ENCODE results near the gene FCHSD2. TPM values are rescaled to one million over a fixed set of nuclear protein-coding genes. Genes with fewer than 3 reads are reported as not detected.

FCHSD2 gene
- total and polyA plus RNA-seq, 9 of the 15 experiments (the other 6 are each of a cell fraction or from before 2014, with no cell fraction given) = 1.8 to 14.7 (median 6.4) TPM

GRCh38 chr11:72985645-72986044 is 156.5 kb downstream of the FCHSD2 start:
- H3K9ac ChIP-seq (ENCODE audit: insufficient read depth in 1 of 2, low read depth in 2 of 2, low read length in 2 of 2) = no peak overlapping the region
- FAIRE-seq (peak; percentile 59), ATAC-seq (no peak), DNase-seq (ENCODE audit: extremely low read depth in 1 of 4, low spot score in 3 of 4) (no peak)
- no peak overlapping the region for H3K4me2 ChIP-seq (ENCODE audit: insufficient read depth, low read length)
- H3K9me1 ChIP-seq (ENCODE audit: control insufficient read depth, insufficient read depth, low read length) = no peaks in the 10 kb centered on the region
- intact Hi-C loops (cut with micrococcal nuclease) (no loop called here), in situ Hi-C loops (cut with MboI) (no loop called here)
- BruUV-seq (replicated peaks) = no TSS peak
- H4K20me1 ChIP-seq (replicated peaks; ENCODE audit: control insufficient read depth, insufficient read depth, low read length) = no peaks in the 10 kb centered on the region
- no peaks in the 10 kb centered on the region for H3K36me3 ChIP-seq (ENCODE audit: control insufficient read depth, insufficient read depth, low read length)
- no peaks in the 10 kb centered on the region for H3K4me1 ChIP-seq (replicated peaks in 1 of 2; ENCODE audit: control insufficient read depth in 2 of 2, insufficient read depth in 2 of 2, low read length in 2 of 2)
- H3K9me3 ChIP-seq (replicated peaks; ENCODE audit: control insufficient read depth, insufficient read depth, low read depth, low read length) = no peaks in the 10 kb centered on the region
- POLR2A ChIA-PET = interaction anchor here (0.6 kb wide), 1 partner anchor 92 kb away, joined by 4 read pairs; no protein-coding TSS in a partner anchor
- no peaks in the 10 kb centered on the region for H3K79me2 ChIP-seq (ENCODE audit: control insufficient read depth, insufficient read depth, low read length)
- TF ChIP-seq ZNF436 (CRISPR knock-in tag; IDR thresholded peaks at IDR 0.05) (no peak), ARID1B (IDR thresholded peaks at IDR 0.05) (peak; percentile 14; the same call in 1 of the 2 replicates), LEF1 (IDR thresholded peaks at IDR 0.05) (peak; percentile 21; the same call in 1 of the 2 replicates), CEBPG (CRISPR knock-in tag; IDR thresholded peaks at IDR 0.05) (no peak), CEBPG (tag; conservative IDR thresholded peaks at IDR 0.05 in 1 of 2, IDR thresholded peaks at IDR 0.05 in 1 of 2) (peak in 1 of 2 experiments; percentile 60; a peak in 2 of 4 replicates), FOXA3 (CRISPR knock-in tag; conservative IDR thresholded peaks at IDR 0.05 in 1 of 2, IDR thresholded peaks at IDR 0.05 in 1 of 2) (peak in 1 of 2 experiments; percentile 74; a peak in 2 of 4 replicates), HNRNPLL (IDR thresholded peaks at IDR 0.05; ENCODE audit: low read depth, low read length, poor library complexity, severe bottlenecking) (no peak), ATF3 (IDR thresholded peaks at IDR 0.05) (peak; percentile 32; the same call in 1 of the 2 replicates), ATF3 (CRISPR knock-in tag; conservative IDR thresholded peaks at IDR 0.05) (no peak), HDAC2 (IDR thresholded peaks at IDR 0.05) (no peak), TAL1 (IDR thresholded peaks at IDR 0.05) (peak; percentile 31; the same call in 1 of the 2 replicates), FOS (IDR thresholded peaks at IDR 0.05; ENCODE audit: extremely low read depth, insufficient read length) (no peak), ZNF644 (tag; IDR thresholded peaks at IDR 0.05; ENCODE audit: low read depth) (no peak)
- no peak overlapping the region for H3K4me3 ChIP-seq
- CTCF ChIA-PET (ENCODE audit: low intra/inter-chr PET ratio) = no interaction called here
- H3K27me3 ChIP-seq (ENCODE audit: control insufficient read depth in 2 of 2, insufficient read depth in 2 of 2, low read length in 2 of 2) = no peaks in the 10 kb centered on the region
- no peak overlapping the region for H2AFZ ChIP-seq (ENCODE audit: low read depth, low read length)
- no peak overlapping the region for H3K27ac ChIP-seq (ENCODE audit: extremely low read depth, low read depth, low read length)

Data from K562 (cell line).